ENCODE measurements around the gene SLC39A13. TPM values are rescaled to one million over a fixed set of nuclear protein-coding genes. Genes with fewer than 3 reads are reported as not detected.

SLC39A13 gene
- total RNA-seq, 4 donors from 2014 or later, result 21.2 to 52.6 (median 46.0) TPM

DNA sequence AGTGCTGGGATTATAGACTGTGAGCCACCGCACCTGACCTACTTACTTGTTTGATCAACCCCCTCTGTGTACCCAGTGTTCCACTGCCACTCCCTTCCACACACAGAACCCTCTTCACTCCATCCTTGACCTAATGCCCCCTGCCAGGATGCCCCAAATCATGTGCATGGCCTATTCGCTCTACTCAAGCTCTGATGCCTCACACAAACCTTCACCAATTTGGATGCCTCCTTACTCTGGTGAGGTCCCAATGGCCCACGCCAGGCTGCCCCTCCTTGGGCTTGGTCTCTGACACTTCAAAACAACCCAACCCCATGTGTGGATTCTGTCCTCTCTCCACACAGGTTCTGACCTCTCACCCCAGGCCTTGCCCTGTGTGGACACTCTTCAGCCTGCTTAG, 27.3 kb downstream of the SLC39A13 start:
- TF ChIP-seq CTCF (IDR thresholded peaks at IDR 0.05; ENCODE audit: low read depth), result no peak

GRCh38 chr11:47436726-47437125, 28.3 kb downstream of the SLC39A13 start:
- TF ChIP-seq CTCF (IDR thresholded peaks at IDR 0.05; ENCODE audit: low read depth), result no peak

DNA sequence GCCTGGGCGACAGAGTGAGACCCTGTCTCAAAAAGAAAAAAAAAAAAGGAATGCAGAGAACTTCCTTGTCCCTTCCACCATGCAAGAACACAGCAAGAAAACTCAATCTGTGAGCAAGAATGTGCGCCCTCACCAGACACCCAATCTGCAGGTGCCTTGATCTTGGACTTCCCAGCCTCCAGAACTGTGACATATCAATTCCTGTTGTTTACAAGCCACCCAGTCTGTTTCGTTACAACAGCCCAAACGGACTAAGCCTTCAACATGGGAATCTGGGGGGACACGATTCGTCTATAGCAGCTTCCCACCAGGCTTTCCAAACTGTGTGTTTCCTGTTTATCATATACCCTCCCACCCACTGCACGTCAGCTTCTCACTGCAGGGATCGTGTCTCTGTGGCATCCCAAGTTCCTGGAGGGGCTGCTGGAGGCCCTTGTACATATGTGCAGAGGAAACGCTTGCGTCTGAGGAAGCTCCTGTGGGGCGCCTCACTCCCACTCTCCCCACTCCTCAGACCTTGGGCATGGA, 28.9 kb downstream of the SLC39A13 start:
- TF ChIP-seq CTCF (IDR thresholded peaks at IDR 0.05; ENCODE audit: low read depth), result no peak

DNA sequence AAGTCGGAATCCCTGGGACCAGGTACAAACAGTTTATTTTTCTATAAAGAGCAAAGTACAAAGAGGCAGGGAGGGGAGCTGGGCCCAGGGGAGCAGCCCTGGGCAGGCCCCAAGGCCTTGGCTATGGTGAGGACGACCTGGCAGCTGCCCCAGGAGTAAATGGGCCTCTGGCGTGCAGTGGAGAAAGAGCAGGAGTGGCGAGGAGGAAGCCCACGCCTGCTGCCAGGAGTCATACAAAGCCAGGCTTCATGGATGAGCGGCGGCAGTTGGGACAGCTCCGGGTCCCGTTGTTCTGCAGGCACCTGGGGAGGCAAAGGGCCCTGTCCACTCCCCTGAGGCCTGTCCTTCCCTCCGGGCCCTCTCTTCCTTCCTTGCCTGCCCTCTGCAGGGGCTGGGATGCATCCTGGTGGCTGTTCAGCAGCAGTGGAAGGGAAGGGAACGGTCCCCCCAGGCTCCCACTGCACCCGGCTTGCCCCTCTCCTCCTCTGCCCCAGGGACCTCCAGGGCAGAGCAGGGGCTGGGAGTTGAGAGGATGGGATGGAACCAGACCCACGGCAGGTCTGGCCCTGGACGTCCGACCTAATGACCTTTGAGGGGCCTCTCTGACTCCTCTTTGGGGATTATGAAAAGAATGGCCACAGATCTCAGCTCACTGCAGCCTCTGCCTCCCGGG, 29.5 kb downstream of the SLC39A13 start:
- no peak for TF ChIP-seq CTCF (IDR thresholded peaks at IDR 0.05; ENCODE audit: low read depth)

- no peak for TF ChIP-seq CTCF (IDR thresholded peaks at IDR 0.05; ENCODE audit: low read depth)
These were observed 30.3 kb downstream of the SLC39A13 start for GRCh38 chr11:47438721-47439120.

DNA sequence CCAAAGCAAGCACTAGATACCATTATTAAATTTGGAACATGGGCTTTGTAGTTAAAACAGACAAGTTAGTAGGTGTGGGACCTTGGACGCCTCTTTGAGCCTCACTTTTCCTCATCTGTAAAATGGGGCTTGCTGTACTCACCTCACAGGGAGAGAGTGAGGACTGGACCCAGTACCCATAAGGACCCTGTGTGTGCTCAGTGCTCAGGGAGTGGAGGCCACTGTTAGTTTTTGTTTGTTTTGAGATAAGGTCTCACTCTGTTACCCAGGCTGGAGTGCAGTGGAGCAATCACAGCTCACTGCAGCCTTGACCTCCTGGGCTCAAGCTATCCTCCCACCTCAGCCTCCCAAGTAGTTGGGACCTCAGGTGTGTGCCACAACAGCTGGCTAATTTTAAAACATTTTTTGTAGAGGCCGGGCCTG, 31.7 kb downstream of the SLC39A13 start:
- no peak for TF ChIP-seq CTCF (IDR thresholded peaks at IDR 0.05; ENCODE audit: low read depth)

DNA sequence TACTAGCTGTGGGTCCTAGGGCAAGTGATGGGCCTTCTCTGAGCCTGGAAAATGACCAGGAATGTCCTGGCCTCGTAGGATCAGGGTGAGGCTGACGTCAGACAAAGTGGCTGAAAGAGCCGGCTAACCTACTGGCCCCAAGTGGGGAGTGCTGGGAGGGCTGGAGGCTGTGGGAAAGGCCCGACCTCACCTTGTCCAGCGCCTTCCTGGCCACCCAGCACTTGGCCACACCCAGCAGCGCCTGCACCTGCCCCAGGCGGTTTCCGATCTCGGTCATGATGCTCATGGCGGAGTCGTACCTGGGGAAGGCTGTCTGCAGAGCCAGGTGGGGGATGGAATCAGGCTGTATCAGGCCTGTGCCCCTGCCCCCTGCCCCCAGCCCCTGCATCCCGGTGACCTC, 33.0 kb downstream of the SLC39A13 start:
- no peak for TF ChIP-seq CTCF (IDR thresholded peaks at IDR 0.05; ENCODE audit: low read depth)
